IPS-18c (cell line): Measurements from ENCODE around the gene NDC80.

Source experiments
- H3K4me3 ChIP-seq: 2 replicates; pipeline ENCODE4 v1.7.0; 2013; ENCODE audit warnings: low read depth, mild to moderate bottlenecking, low read length, moderate library complexity; ENCODE audit not compliant: insufficient read depth
- H3K9me3 ChIP-seq: one replicate; pipeline ENCODE4 v1.6.1; 2013; ENCODE audit warnings: mild to moderate bottlenecking, low read length, moderate library complexity; ENCODE audit not compliant: control insufficient read depth, insufficient read depth

NDC80 gene

DNA sequence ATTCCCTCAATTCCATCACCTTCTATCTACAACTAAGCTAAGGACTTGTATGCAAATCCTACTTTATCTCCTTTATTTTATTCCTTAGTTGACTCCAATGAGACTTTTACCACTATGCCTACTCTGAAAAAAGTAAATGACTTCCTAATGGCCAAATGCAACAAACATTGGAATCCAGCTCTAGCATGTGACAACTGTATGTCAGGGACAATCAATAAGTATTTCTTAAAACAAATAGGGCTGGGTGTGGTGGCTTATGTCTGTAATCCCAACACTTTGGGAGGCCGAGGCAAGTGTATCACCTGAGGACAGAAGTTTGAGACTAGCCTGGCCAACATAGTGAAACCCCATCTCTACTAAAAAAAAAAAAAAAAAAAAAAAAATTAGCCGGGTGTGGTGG is 21.9 kb upstream of the NDC80 start:
- H3K4me3 ChIP-seq, result no peak overlapping the region
- no peaks in the 10 kb centered on the region for H3K9me3 ChIP-seq

DNA sequence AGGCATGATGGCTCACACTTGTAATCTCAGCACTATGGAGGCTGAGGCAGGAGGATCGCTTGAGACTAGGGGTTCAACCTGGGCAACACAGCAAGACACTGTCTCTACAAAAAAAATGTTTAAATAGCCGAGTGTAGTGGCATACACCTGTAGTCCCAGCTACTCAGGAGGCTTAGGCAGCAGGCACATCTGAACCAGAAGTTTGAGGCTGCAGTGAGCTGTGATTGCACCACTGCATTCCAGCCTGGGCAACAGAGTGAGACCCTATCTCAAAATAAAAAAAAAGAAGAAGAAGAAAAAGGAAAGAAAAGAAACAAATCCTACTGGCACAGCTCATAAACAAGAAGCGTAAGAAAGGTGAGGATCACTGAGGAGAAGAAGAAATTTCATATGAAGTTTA is 19.9 kb upstream of the NDC80 start:
- H3K9me3 ChIP-seq, result no peaks in the 10 kb centered on the region
- H3K4me3 ChIP-seq, result no peak overlapping the region

DNA sequence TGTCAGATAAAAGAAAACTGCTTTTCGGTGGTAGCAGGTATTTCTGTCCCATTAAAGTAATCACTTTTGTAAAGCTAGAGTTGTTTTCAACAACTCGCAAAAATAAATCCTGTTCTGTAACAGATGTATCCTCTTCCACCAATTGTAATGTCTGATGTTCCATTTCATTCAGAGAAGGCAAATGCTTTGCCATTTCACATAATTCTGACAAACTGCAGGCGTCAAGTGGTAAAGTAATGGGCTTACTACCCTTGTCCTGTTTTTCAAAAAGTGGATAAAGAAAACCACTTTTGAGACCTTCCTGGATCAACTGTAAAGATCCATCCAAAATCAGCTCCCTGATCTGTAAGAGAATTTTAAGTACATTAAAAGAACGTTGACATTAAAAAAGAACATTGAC is 16.7 kb upstream of the NDC80 start:
- Histone ChIP-seq H3K9me3 (no peaks in the 10 kb centered on the region), H3K4me3 (no peak overlapping the region)

DNA sequence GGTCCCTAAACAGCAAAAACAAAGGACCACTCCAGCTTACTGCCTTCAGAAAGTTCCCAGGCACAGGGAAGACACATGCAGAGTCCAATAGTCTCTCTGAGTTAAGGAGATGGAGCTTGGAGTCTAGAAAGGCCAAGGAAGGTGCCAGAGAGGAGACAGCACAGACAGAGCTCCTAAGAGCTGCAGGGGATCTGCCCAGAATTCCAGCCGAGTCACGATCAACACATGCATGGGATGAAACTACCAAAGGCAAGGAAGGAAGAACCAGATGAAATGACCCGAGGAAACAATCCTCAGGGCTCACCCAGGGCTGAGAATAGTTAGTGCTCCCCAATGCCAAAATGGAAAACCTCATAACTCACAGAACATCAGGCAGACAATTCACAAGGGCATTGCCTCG is 15.5 kb upstream of the NDC80 start:
- no peak overlapping the region for H3K4me3 ChIP-seq
- H3K9me3 ChIP-seq, result no peaks in the 10 kb centered on the region

DNA sequence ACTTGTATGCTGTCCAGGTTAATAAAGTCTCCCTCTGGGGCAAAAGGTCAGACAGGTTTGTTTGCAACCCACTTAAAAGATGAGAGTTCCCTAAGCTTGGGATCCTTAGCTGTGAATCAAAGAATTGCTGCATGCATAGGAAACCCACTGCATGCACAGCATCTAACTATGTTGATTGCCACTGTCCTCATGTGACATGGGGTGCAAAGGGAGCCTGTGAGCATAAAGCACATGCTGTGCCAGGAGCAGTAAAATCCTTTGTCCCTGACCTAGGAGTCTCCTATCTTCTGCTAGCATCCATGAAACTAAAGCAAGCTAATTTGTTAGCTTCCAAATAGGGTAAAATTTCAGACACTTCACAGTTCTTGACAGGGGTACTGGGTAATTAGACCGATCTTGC is 13.8 kb upstream of the NDC80 start:
- H3K9me3 ChIP-seq, result no peaks in the 10 kb centered on the region
- no peak overlapping the region for H3K4me3 ChIP-seq

DNA sequence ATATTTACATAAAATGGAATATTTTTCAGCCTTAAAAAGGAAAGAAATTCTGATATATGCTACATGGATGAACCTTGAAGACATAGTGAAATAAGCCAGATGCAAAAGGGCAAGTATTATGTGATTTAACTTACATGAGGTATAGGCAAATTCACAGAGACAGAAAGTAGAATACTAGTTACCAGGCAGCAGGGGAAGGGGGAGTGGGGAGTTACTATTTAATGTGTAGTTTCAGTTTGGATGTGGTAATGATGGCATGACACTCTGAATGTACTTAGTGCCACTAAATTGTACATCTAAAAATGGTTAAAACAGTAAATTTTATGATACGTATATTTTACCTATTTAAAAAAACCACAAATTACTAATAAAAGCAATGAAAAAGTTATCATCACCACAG is 12.1 kb upstream of the NDC80 start:
- Histone ChIP-seq H3K4me3 (no peak overlapping the region), H3K9me3 (no peaks in the 10 kb centered on the region)

DNA sequence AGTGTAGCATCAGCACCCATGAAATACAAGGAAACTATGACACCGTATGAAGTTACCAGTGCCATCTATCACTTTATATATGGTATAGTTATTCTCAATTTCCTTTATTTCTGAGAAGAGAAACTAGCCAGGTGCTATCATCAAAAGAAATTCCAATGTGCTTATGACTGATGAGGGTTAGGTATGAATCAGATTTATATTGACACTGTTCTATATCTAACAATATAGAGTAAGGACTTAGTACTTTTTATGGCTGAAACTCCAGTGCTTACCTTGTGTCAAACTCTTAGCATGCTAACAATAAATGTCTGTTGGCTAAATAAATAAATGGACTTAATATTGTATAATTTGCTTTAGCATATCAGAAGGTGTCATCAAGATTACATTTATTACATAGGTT is 7.0 kb upstream of the NDC80 start:
- H3K9me3 ChIP-seq, result no peaks in the 10 kb centered on the region
- no peak overlapping the region for H3K4me3 ChIP-seq

DNA sequence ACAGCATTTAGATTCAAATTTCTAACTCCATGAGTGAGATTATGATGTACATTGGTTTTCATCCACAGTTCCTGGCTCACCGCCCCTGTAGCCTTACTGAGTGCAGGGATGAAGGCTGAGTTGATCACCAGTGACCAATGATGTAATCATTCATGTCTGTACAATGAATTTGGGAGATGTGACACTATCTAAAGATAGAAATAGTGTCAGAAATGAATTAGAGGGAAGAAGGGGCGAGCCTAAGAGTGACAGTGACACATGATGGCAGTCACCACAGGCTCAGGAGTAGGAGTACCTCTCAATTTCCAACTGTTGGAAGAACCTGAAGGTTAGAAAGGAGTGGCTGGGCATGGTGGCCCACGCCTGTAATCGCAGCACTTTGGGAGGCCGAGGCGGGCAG is 3.2 kb upstream of the NDC80 start:
- Histone ChIP-seq H3K4me3 (no peak overlapping the region), H3K9me3 (no peaks in the 10 kb centered on the region)

DNA sequence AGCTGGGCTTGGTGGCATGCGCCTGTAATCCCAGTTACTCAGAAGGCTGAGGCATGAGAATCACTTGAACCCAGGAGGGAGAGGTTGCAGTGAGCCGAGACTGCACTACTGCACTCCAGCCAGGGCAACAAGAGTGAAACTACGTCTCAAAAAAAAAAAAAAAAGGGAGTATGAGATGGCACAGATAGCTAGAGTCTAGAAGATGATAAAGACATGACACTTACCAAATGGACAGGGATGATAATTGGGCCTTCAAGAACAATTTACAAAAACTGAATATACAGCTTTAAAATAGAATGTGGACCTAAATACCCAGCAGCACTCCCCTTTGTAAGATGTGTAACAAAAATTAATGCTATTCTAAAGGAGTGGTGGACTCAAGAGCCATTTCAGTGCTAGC is 2.8 kb upstream of the NDC80 start:
- no peak overlapping the region for H3K4me3 ChIP-seq

DNA sequence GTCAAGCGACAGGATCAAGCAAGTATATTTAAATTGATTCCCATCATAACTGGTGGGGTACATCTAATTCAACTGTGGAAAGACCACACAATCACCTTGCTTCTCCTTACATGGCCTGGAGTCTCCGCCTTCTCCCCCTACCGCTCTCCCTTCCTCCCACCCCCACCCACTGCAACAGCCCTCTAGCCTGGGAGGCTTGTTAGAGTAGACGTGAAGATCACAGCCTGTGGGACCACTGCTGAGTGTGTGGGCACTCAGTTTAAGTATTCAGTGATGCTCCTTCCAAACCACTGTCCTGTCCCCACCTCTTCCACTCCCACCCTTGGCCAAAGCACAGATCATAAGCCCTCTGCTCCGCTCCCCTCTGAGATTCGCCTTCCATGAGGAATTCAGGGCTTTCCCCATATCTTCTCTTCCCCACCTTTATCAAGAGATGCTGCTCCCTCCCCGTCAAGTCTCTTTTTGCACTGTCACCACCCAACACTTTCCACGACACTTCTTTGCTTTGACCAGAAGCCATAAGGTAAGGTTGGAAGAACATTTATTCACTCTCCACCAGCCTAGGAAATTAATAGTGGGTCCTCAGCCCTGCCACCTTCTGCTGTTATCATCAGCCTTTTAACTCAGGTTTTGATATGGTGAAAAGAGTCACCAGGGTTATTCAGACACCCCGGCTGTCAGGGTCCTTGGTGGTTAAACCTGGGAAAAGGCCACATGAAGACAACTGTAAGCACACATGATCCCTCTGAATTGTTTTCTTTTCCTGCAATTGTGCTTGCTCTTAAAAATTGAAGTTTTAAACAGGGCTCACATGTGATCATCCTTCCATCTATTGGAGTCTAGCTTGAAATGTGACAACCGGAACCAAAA is 1.8 kb upstream of the NDC80 start:
- Histone ChIP-seq H3K9me3 (no peaks in the 10 kb centered on the region), H3K4me3 (no peak overlapping the region; the same call in 1 of the 2 replicates)

More for the DNA sequence above, 2.8 kb upstream of the NDC80 start:
- H3K9me3 ChIP-seq, result no peaks in the 10 kb centered on the region

DNA sequence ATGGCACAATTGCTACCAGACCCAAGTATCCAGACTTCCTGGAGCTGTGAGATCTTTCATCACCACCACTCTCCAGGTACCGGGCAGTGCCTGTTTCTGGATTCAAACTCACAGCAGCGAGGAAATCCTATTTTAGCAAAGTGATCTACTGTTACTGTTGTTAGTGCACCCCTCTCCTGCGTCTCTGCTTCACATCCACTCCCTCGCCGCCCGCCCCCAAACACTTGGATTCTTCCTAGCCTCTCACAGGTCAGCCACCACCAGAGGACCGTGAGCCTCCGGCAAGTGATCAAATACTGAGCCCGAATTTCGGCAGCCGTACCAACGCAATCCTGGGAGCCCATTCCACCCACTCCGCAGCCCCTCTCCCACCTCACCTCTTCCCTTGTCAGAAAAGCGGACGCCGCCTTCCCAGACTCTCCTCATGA is 571 bp upstream of the NDC80 start:
- Histone ChIP-seq H3K9me3 (no peaks in the 10 kb centered on the region), H3K4me3 (peak overlapping the region; percentile 97)

DNA sequence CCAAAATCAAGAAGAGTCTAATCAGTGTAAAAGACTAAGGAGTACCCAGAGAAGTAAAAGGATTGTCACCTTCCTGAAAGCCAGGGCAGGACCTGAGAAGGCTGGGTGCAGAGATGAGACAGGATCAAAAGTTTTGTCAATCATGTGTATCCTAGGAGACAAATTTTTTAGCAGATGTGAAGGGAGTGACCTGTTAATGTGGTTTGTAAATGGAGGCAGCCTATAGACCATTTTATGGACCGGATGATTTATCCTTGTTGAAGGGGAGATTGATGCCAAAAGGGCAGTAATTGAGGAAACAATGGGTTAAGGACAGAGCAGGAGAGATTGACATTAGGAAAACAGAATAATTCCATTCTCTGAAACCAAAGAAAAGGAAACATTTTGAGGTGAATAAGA is 813 bp downstream of the NDC80 start:
- H3K4me3 ChIP-seq, result peak overlapping the region; percentile 97
- H3K9me3 ChIP-seq, result no peaks in the 10 kb centered on the region

DNA sequence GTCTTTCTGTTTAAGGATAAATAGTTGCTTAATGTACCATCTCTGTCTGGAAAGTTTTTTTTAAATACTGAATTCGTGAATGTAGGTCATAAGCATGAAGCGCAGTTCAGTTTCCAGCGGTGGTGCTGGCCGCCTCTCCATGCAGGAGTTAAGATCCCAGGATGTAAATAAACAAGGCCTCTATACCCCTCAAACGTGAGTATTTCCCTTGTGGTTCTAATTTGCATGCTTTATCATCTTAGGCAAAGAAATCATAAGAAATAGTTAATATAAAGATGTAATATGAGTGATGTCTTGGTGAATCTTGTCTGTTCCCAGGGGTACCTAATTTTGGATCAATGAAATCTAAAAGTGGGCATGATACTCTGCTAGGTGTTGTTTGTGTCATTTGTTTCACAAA is 1.5 kb downstream of the NDC80 start:
- H3K4me3 ChIP-seq, result peak overlapping the region; percentile 97
- H3K9me3 ChIP-seq, result no peaks in the 10 kb centered on the region

DNA sequence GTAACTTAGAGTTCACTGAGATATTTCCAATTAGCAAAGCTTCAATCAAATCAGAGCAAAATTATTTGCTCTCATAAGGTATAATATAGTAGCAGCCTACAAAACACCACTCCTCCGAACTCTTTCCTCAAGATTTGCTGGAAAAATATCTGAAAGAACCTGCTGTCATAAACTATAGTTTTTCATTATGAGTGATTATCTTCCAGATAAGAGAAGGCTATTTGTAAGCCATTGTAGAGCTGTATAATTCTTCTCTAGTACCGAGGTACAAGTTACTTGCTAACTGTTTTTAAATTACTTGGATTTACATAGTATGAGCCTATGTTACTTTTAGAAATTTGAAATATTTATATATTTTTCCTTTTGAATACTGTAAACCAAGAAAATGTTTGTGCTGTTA is 2.1 kb downstream of the NDC80 start:
- Histone ChIP-seq H3K9me3 (no peaks in the 10 kb centered on the region), H3K4me3 (peak overlapping the region; percentile 97)

DNA sequence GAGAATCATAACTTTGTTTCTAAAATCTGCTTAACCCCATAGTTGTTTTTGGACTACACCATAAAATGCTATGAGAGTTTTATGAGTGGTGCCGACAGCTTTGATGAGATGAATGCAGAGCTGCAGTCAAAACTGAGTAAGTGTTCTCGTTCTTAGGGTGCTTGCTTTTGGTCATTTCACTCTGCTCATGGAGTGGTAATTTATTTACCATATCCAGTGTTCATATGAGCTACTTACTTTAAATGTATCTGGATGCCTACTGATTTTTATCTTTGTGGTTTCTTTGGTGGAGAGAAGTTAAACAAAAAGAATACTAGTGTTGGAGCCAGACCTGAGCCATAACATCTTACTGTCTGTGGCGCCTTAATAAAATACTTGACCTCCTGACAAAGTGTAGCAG is 16.4 kb downstream of the NDC80 start:
- no peak overlapping the region for H3K4me3 ChIP-seq
- H3K9me3 ChIP-seq, result no peaks in the 10 kb centered on the region

DNA sequence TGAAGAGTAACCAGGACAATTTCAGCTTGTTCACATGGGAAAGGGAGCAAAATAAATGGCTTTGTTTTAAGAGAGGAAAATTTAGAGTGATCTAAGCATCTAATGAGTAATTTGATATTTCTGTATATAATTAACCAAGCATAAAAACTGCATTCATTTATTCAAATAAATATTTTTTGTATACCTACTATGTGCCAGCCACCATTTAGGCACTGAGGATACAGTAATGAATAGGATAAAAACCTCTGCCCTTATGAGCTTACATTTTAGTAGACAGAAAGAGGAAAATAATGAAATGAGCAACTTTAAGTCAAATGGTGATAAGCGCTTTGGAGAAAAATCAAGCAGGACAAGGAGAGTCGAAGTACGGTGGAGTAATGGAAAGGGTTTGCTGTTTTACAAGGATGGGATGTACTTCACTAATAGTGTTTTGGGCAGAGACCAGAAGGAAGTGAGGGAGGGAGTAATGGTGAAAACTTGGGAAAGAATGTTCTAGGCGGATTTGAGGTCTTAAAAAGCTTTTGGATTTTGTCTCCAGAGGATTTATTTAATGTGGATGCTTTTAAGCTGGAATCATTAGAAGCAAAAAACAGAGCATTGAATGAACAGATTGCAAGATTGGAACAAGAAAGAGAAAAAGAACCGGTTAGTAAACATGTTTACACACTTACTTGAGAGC is 17.4 kb downstream of the NDC80 start:
- Histone ChIP-seq H3K4me3 (no peak overlapping the region), H3K9me3 (no peaks in the 10 kb centered on the region)

DNA sequence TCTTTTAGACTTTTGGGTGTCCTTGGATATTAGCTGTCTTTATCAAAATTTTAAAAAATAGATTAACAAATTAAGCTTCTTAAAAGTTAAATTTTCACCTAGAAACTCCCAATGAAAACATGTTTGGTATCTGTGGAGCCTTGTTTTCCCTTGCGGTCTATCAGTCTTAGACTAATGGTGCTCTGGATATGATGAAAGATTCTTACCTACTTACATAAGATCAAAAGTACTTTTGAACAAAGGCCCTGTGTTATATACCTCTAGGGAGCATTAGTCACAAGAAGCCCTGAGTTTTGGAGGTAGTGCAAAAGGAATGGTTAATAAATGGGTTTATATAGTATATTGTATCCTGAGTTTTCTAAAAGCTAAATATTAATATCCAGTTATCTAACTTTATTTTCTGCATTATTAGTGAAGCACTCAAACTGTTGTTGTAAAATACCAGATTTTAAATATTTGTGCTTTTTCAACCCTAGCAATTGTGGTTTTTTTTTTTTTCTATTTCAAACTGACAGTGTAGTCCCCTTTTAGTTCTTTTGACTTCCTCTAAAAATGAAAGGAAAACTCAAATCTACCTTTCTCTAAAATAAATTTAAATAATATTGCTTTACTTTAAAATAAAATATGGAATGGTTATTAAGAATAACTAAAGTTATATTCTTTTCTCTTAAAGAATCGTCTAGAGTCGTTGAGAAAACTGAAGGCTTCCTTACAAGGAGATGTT is 18.1 kb downstream of the NDC80 start:
- Histone ChIP-seq H3K9me3 (no peaks in the 10 kb centered on the region), H3K4me3 (no peak overlapping the region)

DNA sequence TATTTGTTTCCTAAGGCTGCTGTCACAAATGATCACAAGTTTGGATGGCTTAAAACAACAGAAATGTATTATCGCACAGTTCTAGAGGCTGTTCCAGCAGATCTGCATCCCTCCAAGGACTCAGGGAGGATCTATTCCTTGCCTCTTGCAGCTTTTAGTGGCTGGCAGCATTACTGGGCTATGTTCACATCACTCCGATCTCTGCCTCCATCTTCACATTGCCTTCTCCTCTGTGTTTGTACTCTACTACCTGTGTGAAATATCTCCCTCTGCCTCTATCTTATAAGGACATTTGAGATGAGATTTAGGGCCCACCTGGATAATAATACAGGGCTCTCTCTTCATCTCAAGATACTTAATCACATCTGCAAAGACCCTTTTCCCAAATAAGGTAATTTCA is 18.9 kb downstream of the NDC80 start:
- H3K9me3 ChIP-seq, result no peaks in the 10 kb centered on the region
- no peak overlapping the region for H3K4me3 ChIP-seq
